NCI-H187 treated with DMSO at 0.1 percent for 48 hours (cell line): ENCODE data around the gene RASSF4.

Source experiments
- DNase-seq: peaks from one replicate; lab custom pipeline; 2025; lab: John Stamatoyannopoulos, UW

The RASSF4 gene

DNA sequence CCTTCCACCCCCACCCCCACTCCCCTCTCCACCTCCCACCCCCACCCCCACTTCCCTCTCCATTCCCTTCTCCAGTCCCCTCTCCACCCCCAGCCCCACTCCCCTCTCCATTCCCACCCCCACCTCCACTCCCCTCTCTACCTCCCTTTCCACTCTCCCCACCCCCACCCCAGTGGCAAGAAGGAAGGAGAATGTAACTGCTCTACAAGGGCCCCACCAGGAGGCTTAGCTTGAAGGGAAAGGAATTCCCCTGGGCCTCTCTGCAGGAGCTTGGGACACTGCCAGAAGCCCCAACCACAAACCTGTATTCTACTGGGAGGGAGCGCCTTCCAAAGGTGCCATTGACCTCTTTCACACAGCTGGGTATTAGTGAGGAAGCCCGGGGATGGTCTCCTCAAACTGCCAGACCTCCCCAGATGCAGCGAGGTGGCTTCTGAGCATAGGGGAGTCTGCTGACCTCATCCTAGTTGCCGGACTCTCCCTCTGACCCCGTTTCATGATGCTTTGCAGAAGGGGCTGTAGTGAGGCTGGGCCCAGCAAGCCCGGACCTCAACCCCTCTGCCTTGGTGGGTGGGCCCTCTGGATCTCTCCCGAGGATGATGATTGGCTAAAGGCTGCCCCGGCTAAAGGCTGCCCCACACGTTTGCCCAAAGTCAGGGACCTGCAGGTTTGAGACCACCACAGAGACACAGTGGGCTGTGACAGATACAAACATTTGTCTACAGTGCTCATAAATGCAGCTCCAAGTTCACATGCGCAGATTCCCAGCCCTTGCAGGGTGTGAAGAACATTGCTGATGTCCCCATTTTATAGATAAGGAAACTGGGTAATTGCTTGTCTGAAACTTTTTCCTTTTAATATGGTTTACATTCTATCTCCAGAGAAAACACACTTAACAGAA lies 16.1 kb downstream of the RASSF4 start:
- DNase-seq: no peak

DNA sequence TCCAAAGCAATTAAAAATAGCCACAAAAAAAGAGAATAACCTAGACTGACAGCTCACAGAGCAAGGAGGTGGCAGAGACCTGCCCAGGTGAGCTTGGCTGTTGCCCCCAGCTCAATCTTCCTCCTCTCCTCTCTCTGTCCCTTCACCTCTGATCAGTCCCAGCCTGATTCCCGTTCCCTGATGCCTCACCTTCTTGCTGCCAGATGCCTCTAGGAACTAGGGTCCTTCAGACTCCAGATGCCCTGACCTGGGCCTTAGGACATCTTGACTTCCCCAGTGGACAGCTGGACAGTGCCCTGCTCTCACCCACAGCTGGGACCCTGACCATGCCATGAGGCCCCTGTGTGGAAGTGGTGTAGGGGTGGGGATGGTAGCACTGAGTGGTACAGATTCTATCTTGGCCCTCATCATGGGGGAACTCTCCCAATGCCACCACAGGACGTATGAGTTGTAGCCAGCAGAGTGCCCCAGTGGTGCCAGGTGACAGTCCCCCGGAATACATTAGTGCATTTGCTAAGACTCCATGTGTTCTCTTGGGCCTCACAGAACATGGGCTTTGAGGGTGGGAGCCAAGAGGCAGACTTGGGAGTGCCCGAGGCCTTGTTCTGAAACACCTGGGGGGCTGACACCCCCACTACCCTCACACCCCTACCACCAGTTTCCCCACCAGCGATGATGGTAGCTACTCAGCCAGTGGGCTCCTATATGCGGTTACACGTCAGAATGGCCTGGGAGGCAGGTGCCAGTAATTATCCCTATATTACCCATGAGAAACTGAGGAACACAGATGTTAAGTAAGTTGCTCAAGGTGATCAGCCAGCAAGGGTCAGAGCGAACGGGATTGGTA lies 17.0 kb downstream of the RASSF4 start:
- no peak for DNase-seq

DNA sequence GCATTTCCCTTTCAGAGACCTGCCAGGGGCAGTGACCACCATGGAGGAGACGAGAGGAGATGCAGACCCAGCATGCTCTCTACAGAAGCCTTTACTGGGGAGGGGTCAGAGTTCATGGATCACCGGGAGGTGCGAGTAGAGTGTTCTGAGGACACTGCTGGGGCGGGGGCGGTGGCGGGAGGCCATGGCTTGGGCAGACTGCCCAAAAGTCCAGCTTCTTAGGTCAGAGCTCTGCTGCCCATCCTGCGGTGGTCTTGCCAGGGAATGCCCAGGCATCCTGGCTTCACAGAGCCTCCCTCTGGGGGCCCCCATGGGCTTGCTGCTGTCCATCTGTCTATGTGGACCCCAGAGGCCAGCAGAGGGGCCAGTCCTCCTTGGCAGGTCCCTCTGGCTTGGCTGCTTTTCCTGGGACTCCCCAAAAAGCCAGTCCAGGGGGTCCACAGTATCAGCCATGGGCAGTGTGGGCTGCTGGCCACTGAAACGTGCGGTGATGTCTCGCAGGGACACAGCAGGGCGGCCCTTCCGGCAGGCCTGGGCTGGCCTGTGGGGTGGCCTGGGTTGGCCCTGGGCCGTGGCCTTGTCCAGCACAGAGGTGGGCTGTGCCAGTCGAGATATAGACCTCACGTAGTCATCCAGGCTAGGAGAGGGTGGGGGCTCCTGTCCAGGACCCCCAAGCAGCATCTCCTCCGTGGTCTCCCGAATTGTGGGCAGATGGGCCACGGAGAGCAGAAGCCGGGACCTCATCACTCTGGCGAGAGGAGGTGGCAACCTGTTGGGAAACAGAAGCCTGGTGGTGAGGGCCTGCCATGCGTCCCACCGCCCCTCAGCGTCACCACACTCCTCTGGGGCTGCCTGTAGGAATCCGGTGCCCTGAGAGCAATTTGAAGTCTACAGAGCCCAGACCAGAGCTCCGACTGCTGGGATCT lies 17.9 kb downstream of the RASSF4 start:
- DNase-seq: no peak

DNA sequence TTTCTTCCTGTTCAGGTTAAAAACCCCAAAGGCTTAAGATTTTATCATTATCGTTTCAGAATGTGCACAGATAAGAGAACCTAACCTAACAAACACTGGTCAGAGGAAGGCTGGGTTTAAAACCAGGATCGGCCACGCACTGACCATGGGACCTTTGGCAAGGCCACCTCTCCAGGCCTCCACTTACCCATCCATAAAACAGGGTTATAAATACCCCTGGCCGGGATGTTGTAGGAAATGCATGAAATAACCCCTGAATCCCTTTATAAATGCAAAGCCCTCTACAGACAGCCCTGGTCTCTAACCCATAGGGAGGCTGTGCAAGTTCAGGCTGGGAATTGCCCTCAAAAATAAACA lies 18.6 kb downstream of the RASSF4 start:
- no peak for DNase-seq

DNA sequence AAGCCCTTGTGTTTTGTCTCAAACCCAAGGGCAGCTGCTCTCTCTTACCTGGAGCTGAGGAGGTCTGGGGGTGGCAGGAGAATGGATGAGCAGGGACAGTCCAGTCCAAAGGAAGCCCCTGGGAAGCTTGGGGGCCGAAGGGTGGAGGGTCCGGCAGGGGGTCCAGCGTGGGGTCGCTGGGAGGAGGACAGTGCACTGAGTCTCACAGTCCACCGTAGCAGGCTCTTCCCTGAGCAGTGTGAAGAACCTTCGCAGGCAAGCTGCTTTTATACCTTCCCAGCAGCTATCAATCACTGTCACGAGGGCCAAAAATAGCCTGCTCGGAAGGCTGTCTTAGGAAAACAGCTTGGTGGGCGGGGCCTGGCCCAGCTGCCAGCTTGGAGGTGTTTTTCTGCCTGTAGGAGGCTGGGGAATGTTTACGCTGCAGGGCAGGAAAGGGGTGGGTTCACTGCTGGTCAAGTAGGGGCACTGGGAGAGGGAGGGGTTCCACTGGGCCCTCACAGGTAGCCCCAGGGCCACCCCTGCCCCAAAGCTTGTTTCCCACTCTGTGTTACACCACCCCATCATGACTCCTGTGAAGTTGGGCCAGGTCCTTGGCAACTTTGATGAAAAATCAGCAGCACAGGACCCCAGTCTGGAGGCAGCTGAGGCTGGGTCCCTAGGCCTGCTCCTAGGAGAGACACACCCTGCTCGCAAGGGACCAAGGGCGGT lies 19.1 kb downstream of the RASSF4 start, which contains the start of gene DEPP1:
Gene DEPP1 (minus strand): TSS at position 240 of the 711 bp plus-strand sequence. CDS start 779 bp downstream, outside the sequence.
- DNase-seq: peak; percentile 66

DNA sequence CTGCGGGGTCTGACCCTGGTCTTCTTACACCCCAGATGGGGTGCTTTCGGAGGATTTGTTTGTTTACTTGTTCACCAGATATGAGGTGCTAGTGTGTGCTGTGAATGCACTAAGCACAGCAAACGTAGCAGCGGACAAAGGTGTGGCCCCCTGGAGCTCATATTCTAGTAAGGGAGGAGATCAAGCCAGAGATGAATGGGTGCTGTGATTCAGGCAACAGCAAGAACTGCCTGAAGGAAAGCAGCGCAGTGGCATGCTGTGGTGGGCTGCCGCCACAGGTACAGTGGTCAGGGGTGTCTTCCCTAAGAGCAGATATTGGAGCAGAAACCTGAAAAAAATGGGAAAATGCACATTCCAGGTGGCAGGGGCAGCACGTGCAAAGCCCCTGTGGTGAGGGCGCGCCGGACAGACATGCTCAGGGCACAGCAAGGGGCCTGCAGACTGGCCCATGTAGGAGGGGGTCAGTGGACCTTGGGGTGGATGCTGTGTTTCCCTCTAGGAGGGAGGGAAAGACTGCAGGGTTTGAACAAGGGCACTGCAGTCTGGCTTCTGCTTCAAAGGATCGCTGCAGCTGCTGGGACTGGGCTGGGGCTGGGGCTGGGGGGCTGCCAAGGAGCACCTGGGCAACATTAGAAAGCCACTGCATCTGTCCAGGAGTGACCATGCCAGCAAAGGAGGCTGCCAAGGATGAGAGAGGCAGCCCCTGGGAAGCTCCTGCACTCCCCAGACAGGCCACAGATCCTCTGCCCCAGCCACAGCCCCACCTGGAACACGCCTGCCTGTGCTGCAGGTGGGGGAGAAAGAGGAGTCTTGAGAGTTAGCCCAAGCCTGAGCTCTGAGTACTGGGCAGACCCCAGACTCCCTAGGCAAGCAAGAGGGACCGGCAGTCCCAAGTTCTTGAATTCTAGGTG lies 19.9 kb downstream of the RASSF4 start:
- DNase-seq: no peak

DNA sequence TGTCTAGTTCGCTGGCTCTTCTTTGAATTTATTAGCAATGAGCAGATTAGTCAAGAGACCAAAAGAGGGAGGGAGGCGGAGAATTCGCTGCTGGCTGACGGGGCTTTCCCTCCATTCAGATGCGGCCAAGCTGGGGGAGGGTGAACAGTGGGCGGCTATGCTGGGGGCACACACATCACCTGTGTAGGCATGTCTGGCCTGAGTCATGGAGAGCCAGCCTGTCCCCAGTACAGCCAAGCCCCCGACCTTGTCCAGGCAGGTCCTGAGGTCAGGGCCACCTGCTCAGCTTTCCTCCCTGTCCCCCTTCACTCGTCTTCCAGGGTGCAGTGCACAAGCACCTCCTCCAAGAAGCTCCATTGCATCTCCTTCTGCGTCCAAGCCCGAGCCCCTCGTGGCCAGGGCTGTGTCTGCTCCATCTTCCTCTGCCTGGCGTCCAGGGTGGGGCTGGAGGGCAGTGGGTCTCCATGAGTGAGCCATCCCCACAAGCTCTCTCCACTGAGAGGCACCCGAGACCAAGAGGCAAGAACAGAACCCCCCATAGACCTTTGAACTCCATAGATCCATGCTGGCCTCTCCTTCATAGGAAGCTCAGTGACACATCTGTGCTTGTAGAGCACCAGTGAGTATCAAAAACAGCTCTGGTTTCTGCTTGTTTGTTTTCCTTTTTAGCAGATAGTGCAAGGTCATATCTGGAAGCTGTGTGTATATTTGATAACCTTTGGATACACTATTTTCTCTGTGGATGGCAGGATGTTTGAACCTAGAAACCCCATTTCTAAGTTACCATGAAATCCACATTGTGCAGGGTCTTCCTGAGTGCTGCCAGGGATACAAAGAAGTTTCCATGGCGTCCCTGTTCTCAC lies 20.9 kb downstream of the RASSF4 start:
- DNase-seq: no peak

DNA sequence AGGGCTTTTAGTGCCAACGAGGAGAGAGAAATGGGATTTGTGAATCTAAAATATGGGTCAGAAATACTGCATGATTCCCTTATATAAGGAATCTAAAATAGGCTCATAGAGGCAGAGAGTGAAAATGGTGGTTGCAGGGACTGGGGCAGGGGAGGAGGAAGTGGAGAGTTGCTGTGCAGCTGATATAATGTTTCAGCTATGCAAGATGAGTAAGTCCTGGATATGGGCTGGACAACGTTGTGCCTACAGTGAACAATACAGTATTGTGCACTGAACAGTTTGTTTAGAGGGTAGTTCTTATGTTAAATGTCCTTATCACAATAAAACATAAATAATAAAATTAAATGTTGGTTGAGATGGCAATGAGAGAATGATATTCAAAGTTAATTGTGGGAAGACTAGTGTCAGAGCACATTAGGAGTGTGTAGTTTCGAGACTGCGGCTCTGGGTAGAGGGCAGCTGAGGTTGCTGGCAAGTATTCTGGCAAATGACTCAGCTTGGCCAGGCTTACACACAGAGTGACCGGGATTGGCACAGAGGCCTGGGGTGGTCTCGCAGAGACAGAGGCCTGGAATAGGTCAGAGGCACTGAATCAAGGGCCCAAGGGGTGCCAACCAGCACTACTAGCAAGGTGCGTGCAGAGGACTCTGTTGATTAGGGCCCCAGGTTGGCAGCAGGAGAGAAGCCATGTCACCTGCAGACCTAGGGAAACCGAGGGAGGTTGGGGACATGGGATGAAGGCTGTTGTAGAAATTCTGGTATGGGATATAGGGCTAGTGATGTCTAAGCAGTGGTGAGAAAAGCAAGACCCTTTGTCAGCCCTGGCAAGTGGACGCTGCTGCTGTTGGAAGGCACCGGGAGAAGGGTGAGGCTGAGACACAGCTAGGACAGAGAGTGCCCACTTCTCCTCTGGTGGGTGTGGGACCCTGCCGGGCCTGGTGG lies 21.8 kb downstream of the RASSF4 start:
- no peak for DNase-seq

DNA sequence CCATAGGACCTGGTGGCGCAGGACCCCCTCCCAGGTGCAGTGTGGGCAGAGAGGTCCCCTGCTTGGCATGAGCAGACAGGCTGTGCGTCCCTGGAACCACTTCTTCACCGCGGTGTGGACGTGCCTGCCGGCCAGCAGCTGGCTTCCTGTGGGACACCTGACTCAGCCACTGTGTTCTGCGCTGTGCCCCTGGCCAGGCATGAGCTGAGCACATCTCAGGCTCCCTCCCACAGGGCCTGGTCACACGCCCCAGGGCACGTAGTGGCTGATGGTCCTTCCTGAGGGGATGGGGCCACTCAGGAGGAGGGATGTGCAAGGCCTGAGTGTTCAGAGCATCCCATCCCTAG lies 22.5 kb downstream of the RASSF4 start:
- DNase-seq: no peak

DNA sequence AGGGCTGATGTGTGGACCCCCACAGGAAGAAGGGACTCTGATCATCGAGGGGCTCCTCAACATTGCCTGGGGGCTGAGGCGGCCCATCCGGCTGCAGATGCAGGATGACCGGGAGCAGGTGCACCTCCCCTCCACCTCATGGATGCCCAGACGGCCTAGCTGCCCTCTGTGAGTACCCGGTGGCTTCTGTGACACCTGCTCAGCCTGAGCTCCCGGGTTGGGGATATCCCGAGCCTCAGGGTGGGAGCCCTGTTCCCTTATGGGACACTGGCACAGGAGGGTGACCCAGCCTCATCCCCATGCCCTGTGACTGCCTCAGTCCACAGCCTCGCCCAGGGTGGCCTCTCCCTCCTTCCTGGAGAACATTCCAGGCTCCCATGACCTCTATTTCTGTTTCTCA lies 22.9 kb downstream of the RASSF4 start:
- DNase-seq: no peak

DNA sequence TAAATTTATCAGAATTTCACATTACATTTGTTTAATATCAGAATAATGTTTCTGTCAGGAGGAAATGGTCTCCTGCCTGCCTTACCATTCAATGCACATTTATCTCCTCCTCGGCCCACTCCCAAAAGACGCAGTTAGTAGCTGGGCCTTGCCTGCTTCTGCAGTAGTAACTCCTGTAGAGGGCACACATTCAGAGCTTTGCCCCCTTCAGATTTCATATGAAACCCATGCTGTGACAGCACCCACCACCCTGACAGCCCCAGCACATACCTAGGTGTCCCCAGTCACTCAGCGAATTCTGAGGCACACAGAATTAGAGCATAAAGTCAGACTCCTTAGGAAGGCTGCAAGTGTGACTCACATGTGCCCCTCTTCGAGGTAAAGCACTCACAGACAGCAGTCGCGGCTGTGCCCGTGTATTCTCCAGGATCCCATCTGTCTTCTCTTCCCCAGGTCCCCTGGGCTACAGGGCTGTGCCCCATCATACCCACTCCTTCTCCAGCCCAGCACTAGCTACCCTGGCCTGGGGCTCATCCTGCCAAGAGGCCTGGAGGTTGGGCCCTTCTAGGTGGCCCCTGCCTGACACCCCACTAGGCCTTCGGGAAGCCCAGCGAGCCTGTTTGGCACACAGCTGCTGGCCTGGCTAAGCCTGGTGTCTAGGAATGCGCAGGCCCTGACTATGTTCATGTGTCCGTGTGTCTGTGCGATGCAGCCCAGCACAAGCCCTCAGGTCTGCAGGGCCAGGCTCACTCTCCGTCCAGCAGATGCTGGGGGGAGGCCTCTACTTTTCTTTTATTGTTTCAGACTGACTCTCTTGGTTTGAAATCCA lies 23.7 kb downstream of the RASSF4 start:
- DNase-seq: no peak

DNA sequence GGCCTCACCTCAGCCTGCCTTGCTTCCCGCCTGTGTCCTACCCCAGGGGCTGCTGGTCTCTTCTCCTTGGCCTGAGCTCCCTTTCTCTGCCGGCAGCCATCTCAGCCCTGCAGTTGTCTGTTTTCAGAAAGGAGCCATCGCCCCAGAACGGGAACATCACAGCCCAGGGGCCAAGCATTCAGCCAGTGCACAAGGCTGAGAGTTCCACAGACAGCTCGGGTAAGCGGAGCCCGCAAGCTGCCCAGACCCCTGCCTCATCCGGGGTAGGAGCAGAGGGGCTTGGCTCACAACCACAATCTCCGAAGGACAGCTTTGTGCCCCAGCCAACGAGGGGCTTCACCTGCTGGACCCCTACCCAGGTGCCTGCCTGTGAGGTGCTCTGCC lies 24.3 kb downstream of the RASSF4 start:
- no peak for DNase-seq

DNA sequence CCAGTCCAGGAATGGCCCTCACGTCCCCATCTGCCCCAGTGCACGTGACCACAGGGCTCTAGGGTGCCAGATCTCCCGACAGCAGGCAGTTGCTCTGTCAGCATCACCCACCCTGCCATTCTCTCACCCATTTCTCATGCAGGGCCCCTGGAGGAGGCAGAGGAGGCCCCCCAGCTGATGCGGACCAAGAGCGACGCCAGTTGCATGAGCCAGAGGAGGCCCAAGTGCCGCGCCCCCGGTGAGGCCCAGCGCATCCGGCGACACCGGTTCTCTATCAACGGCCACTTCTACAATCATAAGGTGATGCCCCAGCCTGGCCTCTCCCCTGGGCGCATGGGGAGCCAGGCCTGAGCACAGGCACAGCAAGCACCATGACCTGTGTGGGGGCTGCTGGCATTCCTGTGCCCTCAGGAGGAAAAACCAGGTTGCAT lies 25.1 kb downstream of the RASSF4 start:
- no peak for DNase-seq

DNA sequence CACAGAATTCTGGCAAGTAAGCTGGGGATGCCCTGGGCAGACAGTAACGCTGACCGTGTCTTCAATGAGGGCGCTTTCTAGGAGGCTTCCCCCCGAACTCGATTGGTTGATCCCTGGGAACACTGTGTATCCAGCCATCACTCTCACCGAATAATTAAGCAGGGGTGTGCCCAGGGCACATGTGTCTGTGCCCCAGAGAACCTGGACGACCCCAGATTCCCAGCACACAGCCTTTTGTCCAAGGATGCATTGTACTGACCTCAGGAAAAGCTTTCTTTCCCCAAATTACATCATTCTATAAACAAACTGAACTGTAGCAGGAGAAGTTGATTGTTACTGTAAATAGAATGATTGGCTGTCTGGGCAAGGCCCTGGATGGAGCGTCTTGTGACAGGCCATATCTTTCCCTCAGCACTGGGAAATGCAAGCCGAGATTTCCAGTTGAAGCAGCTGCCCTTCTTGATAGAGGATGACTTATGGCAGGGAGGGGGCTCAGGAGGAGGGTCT lies 25.6 kb downstream of the RASSF4 start:
- no peak for DNase-seq

DNA sequence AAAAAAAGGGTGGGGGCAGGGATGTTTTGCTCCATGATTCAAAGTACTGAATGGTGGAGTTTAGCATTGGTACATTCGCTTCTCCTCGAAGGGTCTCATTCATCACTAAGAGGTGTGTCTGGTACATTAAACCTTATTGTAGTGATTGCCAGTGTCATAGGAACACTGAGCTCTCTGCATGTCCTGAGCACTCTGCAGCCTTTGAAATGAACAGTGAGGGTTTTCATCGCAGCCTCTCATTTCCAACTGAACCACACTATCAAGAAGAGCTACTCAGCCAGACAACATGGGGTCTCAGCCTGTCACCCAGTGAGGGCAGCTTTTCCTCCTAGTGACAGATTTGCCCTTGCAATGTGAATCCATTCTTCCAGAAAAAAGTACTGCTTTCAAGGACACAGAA lies 26.6 kb downstream of the RASSF4 start:
- no peak for DNase-seq

DNA sequence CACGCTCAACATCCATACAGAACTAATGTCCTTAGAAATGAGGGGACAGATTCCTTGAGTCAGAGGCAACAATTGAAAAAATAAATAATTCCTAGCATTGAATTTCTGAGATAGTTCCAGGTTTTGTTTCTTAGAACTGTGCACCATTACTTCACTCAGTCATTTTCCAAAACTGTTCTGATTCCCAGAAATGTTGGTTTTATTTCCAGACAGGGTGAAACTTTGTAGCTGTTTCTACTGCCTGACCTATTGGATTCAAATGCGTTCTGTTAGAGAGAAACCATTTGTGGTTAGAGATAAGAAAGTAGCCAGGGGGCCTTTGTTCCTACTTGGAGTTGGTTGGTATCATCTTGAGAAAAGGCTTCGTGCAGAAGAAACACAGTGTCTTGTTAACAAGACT lies 27.1 kb downstream of the RASSF4 start:
- no peak for DNase-seq

DNA sequence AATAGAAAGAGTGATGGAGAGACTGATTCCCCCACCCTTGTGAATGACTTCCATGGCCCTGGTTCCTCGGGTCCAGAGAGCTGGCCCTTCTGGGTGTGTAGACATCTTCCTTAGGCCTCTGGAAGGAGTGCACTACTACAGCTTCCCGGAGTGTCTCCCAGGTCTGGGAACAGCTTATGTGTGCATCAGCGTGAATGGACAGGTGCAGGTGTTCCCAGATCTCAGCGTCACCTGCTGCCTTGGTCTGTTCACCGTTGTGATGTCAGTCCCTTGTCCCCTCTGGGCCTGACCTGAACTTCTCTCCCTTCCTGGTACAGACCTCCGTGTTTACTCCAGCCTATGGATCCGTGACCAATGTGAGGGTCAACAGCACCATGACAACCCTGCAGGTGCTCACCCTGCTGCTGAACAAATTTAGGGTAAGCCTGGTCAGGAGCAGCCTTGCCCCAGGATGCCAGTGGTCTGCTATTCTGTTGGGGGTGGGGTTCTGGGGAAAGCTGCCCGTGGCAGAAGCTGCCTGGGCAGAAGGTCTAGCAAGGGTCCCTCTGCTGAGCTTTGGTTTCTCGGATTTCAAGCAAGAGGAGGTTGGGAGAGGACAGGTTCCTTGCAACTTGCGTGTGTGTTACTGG lies 29.5 kb downstream of the RASSF4 start:
- DNase-seq: no peak
